ENCODE measurements around the gene CXCR4. TPM values are rescaled to one million over a fixed set of nuclear protein-coding genes. Genes with fewer than 3 reads are reported as not detected.

The CXCR4 gene
- total and polyA plus RNA-seq, 2 experiments from 2014 or later: 0.16 TPM; not detected in 1

GRCh38 chr2:136106505-136106904, 11.4 kb downstream of the CXCR4 start:
- DNase-seq: no peak
- Histone ChIP-seq H3K9ac (no peak overlapping the region), H2AFZ (no peak overlapping the region), H3K4me3 (no peak overlapping the region), H3K36me3 (ENCODE audit: low read depth) (no peaks in the 10 kb centered on the region), H3K4me1 (ENCODE audit: insufficient read depth) (no peaks in the 10 kb centered on the region), H3K79me2 (ENCODE audit: insufficient read depth) (no peaks in the 10 kb centered on the region), H3F3A (ENCODE audit: insufficient read depth) (no peaks in the 10 kb centered on the region), H3K4me2 (ENCODE audit: unreplicated experiment) (no peak overlapping the region), H4K20me1 (ENCODE audit: insufficient read depth) (no peaks in the 10 kb centered on the region), H3K9me3 (ENCODE audit: low read depth) (no peaks in the 10 kb centered on the region), H3K9me2 (ENCODE audit: insufficient read depth) (no peaks in the 10 kb centered on the region), H3K27ac (no peak overlapping the region), H3K27me3 (replicated peaks; ENCODE audit: insufficient read depth) (peaks cover 35% of the 10 kb centered on the region; the same call in 1 of the 2 replicates)
- TF ChIP-seq EZH2phosphoT487 (IDR thresholded peaks at IDR 0.05; ENCODE audit: insufficient read depth, low read depth): no peak
- TF ChIP-seq EZH2 (IDR thresholded peaks at IDR 0.05; ENCODE audit: insufficient read depth, poor library complexity, severe bottlenecking): no peak
- WGBS, 2 experiments (ENCODE audit: low coverage in 1 of 2, low lambda C conversion rate in 2 of 2, missing lambda C conversion rate in 2 of 2): 39 to 40% methylated on average over 7 of the region's 7 CpGs
- in situ Hi-C loops (cut with MboI): no loop called here

GRCh38 chr2:136104977-136105376, 13.0 kb downstream of the CXCR4 start:
- no peaks in the 10 kb centered on the region for H3K36me3 ChIP-seq (ENCODE audit: low read depth)
- no peaks in the 10 kb centered on the region for H3K79me2 ChIP-seq (ENCODE audit: insufficient read depth)
- TF ChIP-seq EZH2phosphoT487 (IDR thresholded peaks at IDR 0.05; ENCODE audit: insufficient read depth, low read depth): no peak
- no peak for TF ChIP-seq EZH2 (IDR thresholded peaks at IDR 0.05; ENCODE audit: insufficient read depth, poor library complexity, severe bottlenecking)
- no peak overlapping the region for H2AFZ ChIP-seq
- H3K9me2 ChIP-seq (ENCODE audit: insufficient read depth): no peaks in the 10 kb centered on the region
- H3K4me1 ChIP-seq (ENCODE audit: insufficient read depth): no peaks in the 10 kb centered on the region
- no peak overlapping the region for H3K27ac ChIP-seq
- in situ Hi-C loops (cut with MboI): no loop called here
- 31 to 34% methylated on average over 3 of the region's 3 CpGs for WGBS, 2 experiments (ENCODE audit: low coverage in 1 of 2, low lambda C conversion rate in 2 of 2, missing lambda C conversion rate in 2 of 2)
- DNase-seq: no peak
- peaks cover 25% of the 10 kb centered on the region; the same call in 1 of the 2 replicates for H3K27me3 ChIP-seq (replicated peaks; ENCODE audit: insufficient read depth)
- H3K4me3 ChIP-seq: no peak overlapping the region
- no peak overlapping the region for H3K4me2 ChIP-seq (ENCODE audit: unreplicated experiment)
- no peaks in the 10 kb centered on the region for H3F3A ChIP-seq (ENCODE audit: insufficient read depth)
- H4K20me1 ChIP-seq (ENCODE audit: insufficient read depth): no peaks in the 10 kb centered on the region
- no peak overlapping the region for H3K9ac ChIP-seq
- H3K9me3 ChIP-seq (ENCODE audit: low read depth): no peaks in the 10 kb centered on the region

GRCh38 chr2:136101042-136101441, 16.9 kb downstream of the CXCR4 start:
- H3K4me1 ChIP-seq (ENCODE audit: insufficient read depth): no peaks in the 10 kb centered on the region
- H3K4me3 ChIP-seq: no peak overlapping the region
- H3F3A ChIP-seq (ENCODE audit: insufficient read depth): no peaks in the 10 kb centered on the region
- no peak for DNase-seq
- in situ Hi-C loops (cut with MboI): no loop called here
- no peaks in the 10 kb centered on the region; the same call in 1 of the 2 replicates for H3K27me3 ChIP-seq (replicated peaks; ENCODE audit: insufficient read depth)
- H3K9ac ChIP-seq: no peak overlapping the region
- 20 to 27% methylated on average over 2 of the region's 2 CpGs for WGBS, 2 experiments (ENCODE audit: low coverage in 1 of 2, low lambda C conversion rate in 2 of 2, missing lambda C conversion rate in 2 of 2)
- no peaks in the 10 kb centered on the region for H4K20me1 ChIP-seq (ENCODE audit: insufficient read depth)
- no peak overlapping the region for H3K4me2 ChIP-seq (ENCODE audit: unreplicated experiment)
- no peaks in the 10 kb centered on the region for H3K9me3 ChIP-seq (ENCODE audit: low read depth)
- H3K36me3 ChIP-seq (ENCODE audit: low read depth): no peaks in the 10 kb centered on the region
- TF ChIP-seq EZH2 (IDR thresholded peaks at IDR 0.05; ENCODE audit: insufficient read depth, poor library complexity, severe bottlenecking) (no peak), EZH2phosphoT487 (IDR thresholded peaks at IDR 0.05; ENCODE audit: insufficient read depth, low read depth) (no peak)
- no peak overlapping the region for H2AFZ ChIP-seq
- no peaks in the 10 kb centered on the region for H3K79me2 ChIP-seq (ENCODE audit: insufficient read depth)
- H3K9me2 ChIP-seq (ENCODE audit: insufficient read depth): no peaks in the 10 kb centered on the region
- no peak overlapping the region for H3K27ac ChIP-seq

DNA sequence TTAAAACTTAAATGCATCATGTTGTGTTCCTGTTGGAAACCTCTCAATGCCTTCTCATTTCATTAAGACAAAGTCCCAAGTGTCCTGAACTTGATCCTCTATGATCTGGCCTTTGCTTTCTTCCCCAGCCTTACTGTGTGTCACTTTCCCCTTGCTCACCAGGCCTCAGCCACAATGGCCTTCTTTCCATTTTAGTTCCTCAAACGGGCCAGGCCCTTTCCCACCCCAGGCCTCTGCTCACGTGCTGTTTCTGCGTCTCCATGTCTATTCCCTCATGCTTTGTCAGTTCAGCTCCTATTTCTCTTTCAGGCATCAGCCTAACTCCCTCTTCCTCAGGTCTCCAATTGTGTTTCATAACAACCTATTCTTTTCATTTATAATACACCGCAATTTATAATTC, 19.5 kb downstream of the CXCR4 start:
- no peaks in the 10 kb centered on the region for H3K4me1 ChIP-seq (ENCODE audit: insufficient read depth)
- no peaks in the 10 kb centered on the region for H4K20me1 ChIP-seq (ENCODE audit: insufficient read depth)
- H3K9me2 ChIP-seq (ENCODE audit: insufficient read depth): no peaks in the 10 kb centered on the region
- no peaks in the 10 kb centered on the region for H3F3A ChIP-seq (ENCODE audit: insufficient read depth)
- in situ Hi-C loops (cut with MboI): no loop called here
- no peak overlapping the region for H3K27ac ChIP-seq
- 34 to 35% methylated on average over 4 of the region's 4 CpGs for WGBS, 2 experiments (ENCODE audit: low coverage in 1 of 2, low lambda C conversion rate in 2 of 2, missing lambda C conversion rate in 2 of 2)
- H3K4me3 ChIP-seq: no peak overlapping the region
- no peaks in the 10 kb centered on the region for H3K79me2 ChIP-seq (ENCODE audit: insufficient read depth)
- H3K27me3 ChIP-seq (replicated peaks; ENCODE audit: insufficient read depth): no peaks in the 10 kb centered on the region; the same call in 1 of the 2 replicates
- no peaks in the 10 kb centered on the region for H3K9me3 ChIP-seq (ENCODE audit: low read depth)
- no peak overlapping the region for H3K9ac ChIP-seq
- no peaks in the 10 kb centered on the region for H3K36me3 ChIP-seq (ENCODE audit: low read depth)
- no peak for TF ChIP-seq EZH2phosphoT487 (IDR thresholded peaks at IDR 0.05; ENCODE audit: insufficient read depth, low read depth)
- no peak overlapping the region for H2AFZ ChIP-seq
- no peak overlapping the region for H3K4me2 ChIP-seq (ENCODE audit: unreplicated experiment)
- no peak for DNase-seq

- no peaks in the 10 kb centered on the region for H3K79me2 ChIP-seq (ENCODE audit: insufficient read depth)
- WGBS, 2 experiments (ENCODE audit: low coverage in 1 of 2, low lambda C conversion rate in 2 of 2, missing lambda C conversion rate in 2 of 2): 5 to 24% methylated on average over 3 of the region's 3 CpGs
- no peak overlapping the region for H3K4me3 ChIP-seq
- no peaks in the 10 kb centered on the region for H3K4me1 ChIP-seq (ENCODE audit: insufficient read depth)
- H3F3A ChIP-seq (ENCODE audit: insufficient read depth): no peaks in the 10 kb centered on the region
- H3K9me2 ChIP-seq (ENCODE audit: insufficient read depth): no peaks in the 10 kb centered on the region
- DNase-seq: no peak
- H2AFZ ChIP-seq: no peak overlapping the region
- no peak overlapping the region for H3K27ac ChIP-seq
- no peak overlapping the region for H3K9ac ChIP-seq
- TF ChIP-seq EZH2 (IDR thresholded peaks at IDR 0.05; ENCODE audit: insufficient read depth, poor library complexity, severe bottlenecking) (no peak), EZH2phosphoT487 (IDR thresholded peaks at IDR 0.05; ENCODE audit: insufficient read depth, low read depth) (no peak)
- no peaks in the 10 kb centered on the region for H3K36me3 ChIP-seq (ENCODE audit: low read depth)
- H3K4me2 ChIP-seq (ENCODE audit: unreplicated experiment): no peak overlapping the region
- in situ Hi-C loops (cut with MboI): no loop called here
- no peaks in the 10 kb centered on the region for H3K27me3 ChIP-seq (replicated peaks; ENCODE audit: insufficient read depth)
- H4K20me1 ChIP-seq (ENCODE audit: insufficient read depth): no peaks in the 10 kb centered on the region
- no peaks in the 10 kb centered on the region for H3K9me3 ChIP-seq (ENCODE audit: low read depth)
Measured at GRCh38 chr2:136093583-136093982, 24.4 kb downstream of the CXCR4 start.
